Fibroblast of lung (primary cell): ENCODE measurements around the gene FXYD6. TPM values are rescaled to one million over a fixed set of nuclear protein-coding genes. Genes with fewer than 3 reads are reported as not detected.

Source experiments
- DNase-seq, 2 donors: peaks; one replicate each; pipeline versions ENCODE4 v3.0.0 to v3.0.0-alpha.2; 2010; ENCODE audit warnings: low read depth in 2 of 2
- H2AFZ ChIP-seq: 2 replicates; pipeline ENCODE4 v1.5.1; 2012; ENCODE audit warnings: low read length, control low read depth, inconsistent platforms
- H3K27ac ChIP-seq: 2 replicates; pipeline ENCODE4 v1.5.1; 2011; ENCODE audit warnings: low read length, control low read depth; ENCODE audit not compliant: insufficient read depth
- H3K27me3 ChIP-seq: 2 replicates; pipeline ENCODE4 v1.5.1; 2011; ENCODE audit warnings: mild to moderate bottlenecking, low read length; ENCODE audit not compliant: control insufficient read depth, insufficient read depth
- H3K36me3 ChIP-seq: 2 replicates; pipeline ENCODE4 v1.5.1; 2011; ENCODE audit warnings: low read length; ENCODE audit not compliant: control insufficient read depth, insufficient read depth
- H3K4me1 ChIP-seq: 2 replicates; pipeline ENCODE4 v1.5.1; 2011; ENCODE audit warnings: low read length; ENCODE audit not compliant: control insufficient read depth, insufficient read depth; ENCODE audit errors: extremely low read depth
- H3K4me2 ChIP-seq: 2 replicates; pipeline ENCODE4 v1.5.1; 2011; ENCODE audit warnings: low read length, control low read depth; ENCODE audit not compliant: insufficient read depth; ENCODE audit errors: extremely low read depth
- H3K4me3 ChIP-seq, 4 experiments: fragments of 200-600 bp in 1 of 4; sonication (generic) in 1 of 4; replicated peaks in 1 of 4; 2 replicates each; pipeline ENCODE4 v1.5.1; 2011 to 2016; ENCODE audit warnings: low read length in 4 of 4, low read depth in 3 of 4, mild to moderate bottlenecking in 3 of 4, control low read depth in 2 of 4, inconsistent platforms in 1 of 4, mixed read lengths in 1 of 4; ENCODE audit not compliant: insufficient read depth in 1 of 4; ENCODE audit errors: control extremely low read depth in 1 of 4
- H3K79me2 ChIP-seq: 2 replicates; pipeline ENCODE4 v1.5.1; 2012; ENCODE audit warnings: mild to moderate bottlenecking, low read length, inconsistent platforms; ENCODE audit not compliant: control insufficient read depth, insufficient read depth
- H3K9ac ChIP-seq: 2 replicates; pipeline ENCODE4 v1.5.1; 2011; ENCODE audit warnings: mild to moderate bottlenecking, low read length, control low read depth; ENCODE audit not compliant: insufficient read depth
- H3K9me3 ChIP-seq: 2 replicates; pipeline ENCODE4 v1.5.1; 2012; ENCODE audit warnings: low read depth, low read length; ENCODE audit not compliant: control insufficient read depth, insufficient read depth
- H4K20me1 ChIP-seq: 2 replicates; pipeline ENCODE4 v1.5.1; 2011; ENCODE audit warnings: low read length; ENCODE audit not compliant: control insufficient read depth, insufficient read depth; ENCODE audit errors: extremely low read depth
- CTCF ChIP-seq, 2 donors: IDR thresholded peaks in 1 of 2; conservative IDR thresholded peaks in 1 of 2; 1 replicate in 1 of 2; 2 replicates in 1 of 2; pipeline ENCODE4 v1.5.1; 2011 to 2012; ENCODE audit warnings: low read length in 2 of 2, control low read depth in 1 of 2, inconsistent platforms in 1 of 2, low read depth in 1 of 2, mild to moderate bottlenecking in 1 of 2
- EZH2 ChIP-seq: IDR thresholded peaks from 2 replicates; pipeline ENCODE4 v1.5.1; 2012; ENCODE audit warnings: low read length, control low read depth, mild to moderate bottlenecking; ENCODE audit errors: missing control alignments
- polyA plus RNA-seq, 2 donors: library from polyadenylated mRNA; depleted of rRNA in 1 of 2; stranded (reverse) in 1 of 2; unstranded in 1 of 2; fragments of >200 nt; gene quantifications; 2 replicates each; pipeline ENCODE4 v1.2.1, GENCODE V29; 2011 to 2012; ENCODE audit warnings: missing spikeins in 1 of 2
- total RNA-seq: library from RNA; depleted of rRNA; stranded (reverse); fragments of >200 nt; gene quantifications from 2 replicates; pipeline ENCODE4 v1.2.1, GENCODE V29; 2014

The FXYD6 gene
- total and polyA plus RNA-seq, 2 donors (not counting 1 experiment from before 2014, with no cell fraction given) = 0.43 to 5.1 TPM

GRCh38 chr11:117841551-117842031 lies 34.9 kb downstream of the FXYD6 start:
- no peaks in the 10 kb centered on the region for H3K9me3 ChIP-seq
- no peak for DNase-seq
- no peaks in the 10 kb centered on the region for H3K27me3 ChIP-seq
- no peaks in the 10 kb centered on the region for H3K4me1 ChIP-seq
- no peaks in the 10 kb centered on the region for H3K79me2 ChIP-seq
- TF ChIP-seq EZH2 = no peak
- no peak overlapping the region for H3K9ac ChIP-seq
- H3K4me3 ChIP-seq = no peak overlapping the region
- H3K36me3 ChIP-seq = no peaks in the 10 kb centered on the region
- no peaks in the 10 kb centered on the region for H4K20me1 ChIP-seq
- no peak overlapping the region for H3K4me2 ChIP-seq
- no peak overlapping the region for H2AFZ ChIP-seq
- no peak overlapping the region for H3K27ac ChIP-seq

GRCh38 chr11:117840881-117841550 lies 35.4 kb downstream of the FXYD6 start:
- no peak overlapping the region for H3K27ac ChIP-seq
- no peaks in the 10 kb centered on the region for H4K20me1 ChIP-seq
- no peak for TF ChIP-seq CTCF (conservative IDR thresholded peaks at IDR 0.05 in 1 of 2, IDR thresholded peaks at IDR 0.05 in 1 of 2; ENCODE audit: low read depth in 1 of 2, low read length in 2 of 2)
- TF ChIP-seq EZH2 = no peak
- H3K9ac ChIP-seq = no peak overlapping the region
- H3K4me3 ChIP-seq = no peak overlapping the region
- H3K4me1 ChIP-seq = no peaks in the 10 kb centered on the region
- no peaks in the 10 kb centered on the region for H3K36me3 ChIP-seq
- H2AFZ ChIP-seq = no peak overlapping the region
- no peak for DNase-seq
- no peaks in the 10 kb centered on the region for H3K79me2 ChIP-seq
- H3K27me3 ChIP-seq = no peaks in the 10 kb centered on the region
- no peaks in the 10 kb centered on the region for H3K9me3 ChIP-seq
- H3K4me2 ChIP-seq = no peak overlapping the region

GRCh38 chr11:117839936-117840813 lies 36.3 kb downstream of the FXYD6 start:
- no peaks in the 10 kb centered on the region for H4K20me1 ChIP-seq
- H2AFZ ChIP-seq = no peak overlapping the region
- H3K4me1 ChIP-seq = no peaks in the 10 kb centered on the region
- H3K36me3 ChIP-seq = no peaks in the 10 kb centered on the region
- no peak overlapping the region for H3K4me3 ChIP-seq
- no peak for DNase-seq
- no peak for TF ChIP-seq EZH2
- no peak for TF ChIP-seq CTCF (conservative IDR thresholded peaks at IDR 0.05 in 1 of 2, IDR thresholded peaks at IDR 0.05 in 1 of 2; ENCODE audit: low read depth in 1 of 2, low read length in 2 of 2)
- no peaks in the 10 kb centered on the region for H3K79me2 ChIP-seq
- H3K9ac ChIP-seq = no peak overlapping the region
- H3K9me3 ChIP-seq = no peaks in the 10 kb centered on the region
- no peaks in the 10 kb centered on the region for H3K27me3 ChIP-seq
- no peak overlapping the region for H3K27ac ChIP-seq
- H3K4me2 ChIP-seq = no peak overlapping the region
